Measurements from ENCODE around the gene SEMA4B. TPM values are rescaled to one million over a fixed set of nuclear protein-coding genes. Genes with fewer than 3 reads are reported as not detected.
A peak's percentile ranks its signal among the peaks of the same experiment; 100 is the strongest.

SEMA4B gene
- total and polyA plus RNA-seq, 2 donors (not counting 1 experiment from before 2014, with no cell fraction given), result 285 to 336 TPM

- DNase-seq, result no peak
- Histone ChIP-seq H3K4me1 (ENCODE audit: control insufficient read depth in 2 of 2, insufficient read depth in 2 of 2, low read length in 2 of 2) (peaks cover 41 to 50% of the 10 kb centered on the region in 2 donors), H3K4me3 (ENCODE audit: control extremely low read depth in 1 of 5, extremely low read depth in 1 of 5, insufficient read depth in 1 of 5, low read depth in 2 of 5, low read length in 4 of 5) (no peak overlapping the region), H2AFZ (ENCODE audit: insufficient read depth, low read depth, low read length, poor library complexity, severe bottlenecking) (no peak overlapping the region), H3K9me3 (ENCODE audit: control extremely low read depth in 1 of 3, control insufficient read depth in 2 of 3, insufficient read depth in 1 of 3, low read length in 2 of 3) (peaks cover 0 to 4% (median 0%) of the 10 kb centered on the region in 3 donors), H3K27me3 (replicated peaks in 1 of 4; ENCODE audit: control extremely low read depth in 1 of 4, control insufficient read depth in 3 of 4, insufficient read depth in 4 of 4, low read length in 3 of 4) (no peaks in the 10 kb centered on the region), H3K36me3 (replicated peaks in 1 of 2; ENCODE audit: control extremely low read depth in 1 of 2, control insufficient read depth in 1 of 2, extremely low read depth in 1 of 2, insufficient read depth in 2 of 2, low read length in 1 of 2) (peaks cover 3 to 91% of the 10 kb centered on the region in 2 experiments), H3K79me2 (ENCODE audit: control insufficient read depth, insufficient read depth, low read length) (peaks cover 81% of the 10 kb centered on the region), H4K20me1 (ENCODE audit: control insufficient read depth, insufficient read depth, low read length, poor library complexity, severe bottlenecking) (peaks cover 55% of the 10 kb centered on the region), H3K9ac (ENCODE audit: low read length) (no peak overlapping the region), H3K4me2 (replicated peaks; ENCODE audit: low read depth, low read length, poor library complexity, severe bottlenecking) (peak overlapping the region; percentile 15), H3K27ac (ENCODE audit: low read length in 2 of 2) (peak overlapping the region in 1 of 2 donors; percentile 39)
- peaks cover 52% of the 10 kb centered on the region for H3K4me1 Mint-ChIP-seq
- intact Hi-C loops (cut with micrococcal nuclease), result no loop called here
- ATAC-seq (ENCODE audit: low read depth), result no peak
- no peak for TF ChIP-seq EZH2 (IDR thresholded peaks at IDR 0.05; ENCODE audit: borderline replicate concordance, insufficient read depth, low read depth, low read length, poor library complexity, severe bottlenecking)
- TF ChIP-seq, protein P1, sequence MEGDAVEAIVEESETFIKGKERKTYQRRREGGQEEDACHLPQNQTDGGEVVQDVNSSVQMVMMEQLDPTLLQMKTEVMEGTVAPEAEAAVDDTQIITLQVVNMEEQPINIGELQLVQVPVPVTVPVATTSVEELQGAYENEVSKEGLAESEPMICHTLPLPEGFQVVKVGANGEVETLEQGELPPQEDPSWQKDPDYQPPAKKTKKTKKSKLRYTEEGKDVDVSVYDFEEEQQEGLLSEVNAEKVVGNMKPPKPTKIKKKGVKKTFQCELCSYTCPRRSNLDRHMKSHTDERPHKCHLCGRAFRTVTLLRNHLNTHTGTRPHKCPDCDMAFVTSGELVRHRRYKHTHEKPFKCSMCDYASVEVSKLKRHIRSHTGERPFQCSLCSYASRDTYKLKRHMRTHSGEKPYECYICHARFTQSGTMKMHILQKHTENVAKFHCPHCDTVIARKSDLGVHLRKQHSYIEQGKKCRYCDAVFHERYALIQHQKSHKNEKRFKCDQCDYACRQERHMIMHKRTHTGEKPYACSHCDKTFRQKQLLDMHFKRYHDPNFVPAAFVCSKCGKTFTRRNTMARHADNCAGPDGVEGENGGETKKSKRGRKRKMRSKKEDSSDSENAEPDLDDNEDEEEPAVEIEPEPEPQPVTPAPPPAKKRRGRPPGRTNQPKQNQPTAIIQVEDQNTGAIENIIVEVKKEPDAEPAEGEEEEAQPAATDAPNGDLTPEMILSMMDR (IDR thresholded peaks at IDR 0.05), result peak; percentile 36
- peak overlapping the region; percentile 72 for H3K27ac Mint-ChIP-seq
- no peaks in the 10 kb centered on the region for H3K27me3 Mint-ChIP-seq
- POLR2A ChIA-PET, result interaction anchor here (0.7 to 2.5 kb wide), 7 partner anchors 9 to 64 kb away, joined by 3 to 13 read pairs (median 7); partner anchors contain the start of genes CIB1 and GDPGP1
- 68% methylated on average over 12 of the region's 14 CpGs for WGBS (ENCODE audit: insufficient coverage)
- CTCF ChIA-PET, result interaction anchor here (0.7 to 12.6 kb wide), 23 partner anchors 11 to 479 kb away, joined by 3 to 274 read pairs (median 4); partner anchors contain the start of genes CIB1, GDPGP1 and SEMA4B
- H3K4me3 Mint-ChIP-seq, result peak overlapping the region; percentile 23
- H3K9me3 Mint-ChIP-seq (ENCODE audit: insufficient read depth), result no peaks in the 10 kb centered on the region
These were observed 20.2 kb downstream of the SEMA4B start for GRCh38 chr15:90221246-90221900.

DNA sequence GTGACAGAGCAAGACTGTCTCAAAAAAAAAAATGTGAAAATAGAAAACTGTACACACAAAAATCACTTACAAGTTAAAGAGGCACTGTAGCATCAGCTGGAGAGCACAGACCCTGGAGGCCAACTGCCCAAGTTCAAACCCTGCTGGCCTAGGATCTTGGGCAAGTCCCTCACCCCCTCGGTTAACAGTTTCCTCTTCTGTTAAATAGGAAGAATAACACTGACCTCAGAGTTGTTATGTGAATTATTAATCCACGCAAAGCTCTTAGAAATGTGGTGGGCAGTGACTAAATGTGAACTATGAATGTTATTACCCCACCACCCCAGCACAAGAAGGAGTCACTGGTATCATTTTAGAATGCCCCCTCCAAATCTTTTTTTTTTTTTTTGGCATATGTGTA, 21.4 kb downstream of the SEMA4B start:
- H3K4me3 ChIP-seq (ENCODE audit: control extremely low read depth in 1 of 5, extremely low read depth in 1 of 5, insufficient read depth in 1 of 5, low read depth in 2 of 5, low read length in 4 of 5), result no peak overlapping the region
- intact Hi-C loops (cut with micrococcal nuclease), result no loop called here
- ATAC-seq (ENCODE audit: low read depth) (no peak), DNase-seq (no peak)
- Mint-ChIP-seq H3K4me3 (no peak overlapping the region), H3K27ac (peak overlapping the region; percentile 15), H3K4me1 (peaks cover 40% of the 10 kb centered on the region), H3K9me3 (ENCODE audit: insufficient read depth) (no peaks in the 10 kb centered on the region), H3K27me3 (no peaks in the 10 kb centered on the region)
- H3K9me3 ChIP-seq (ENCODE audit: control extremely low read depth in 1 of 3, control insufficient read depth in 2 of 3, insufficient read depth in 1 of 3, low read length in 2 of 3), result no peaks in the 10 kb centered on the region
- H4K20me1 ChIP-seq (ENCODE audit: control insufficient read depth, insufficient read depth, low read length, poor library complexity, severe bottlenecking), result peaks cover 61% of the 10 kb centered on the region
- H3K27ac ChIP-seq (ENCODE audit: low read length in 2 of 2), result no peak overlapping the region
- POLR2A ChIA-PET, result interaction anchor here (0.7 to 2.5 kb wide), 2 partner anchors 11 to 59 kb away, joined by 3 to 7 read pairs; partner anchors contain the start of genes CIB1 and GDPGP1
- CTCF ChIA-PET, result interaction anchor here (0.6 to 12.6 kb wide), 5 partner anchors 9 to 37 kb away, joined by 3 to 274 read pairs (median 102); partner anchors contain the start of genes CIB1, GDPGP1 and SEMA4B
- H3K36me3 ChIP-seq (replicated peaks in 1 of 2; ENCODE audit: control extremely low read depth in 1 of 2, control insufficient read depth in 1 of 2, extremely low read depth in 1 of 2, insufficient read depth in 2 of 2, low read length in 1 of 2), result peaks cover 3 to 94% of the 10 kb centered on the region in 2 experiments
- H3K4me1 ChIP-seq (ENCODE audit: control insufficient read depth in 2 of 2, insufficient read depth in 2 of 2, low read length in 2 of 2), result peaks cover 29 to 39% of the 10 kb centered on the region in 2 donors
- no peak overlapping the region for H3K9ac ChIP-seq (ENCODE audit: low read length)
- peaks cover 75% of the 10 kb centered on the region for H3K79me2 ChIP-seq (ENCODE audit: control insufficient read depth, insufficient read depth, low read length)
- H3K27me3 ChIP-seq (replicated peaks in 1 of 4; ENCODE audit: control extremely low read depth in 1 of 4, control insufficient read depth in 3 of 4, insufficient read depth in 4 of 4, low read length in 3 of 4), result no peaks in the 10 kb centered on the region
- H2AFZ ChIP-seq (ENCODE audit: insufficient read depth, low read depth, low read length, poor library complexity, severe bottlenecking), result no peak overlapping the region
- no peak for TF ChIP-seq EZH2 (IDR thresholded peaks at IDR 0.05; ENCODE audit: borderline replicate concordance, insufficient read depth, low read depth, low read length, poor library complexity, severe bottlenecking)
- TF ChIP-seq, protein P1 (IDR thresholded peaks at IDR 0.05), result no peak
- no CpG with 5 or more reads among the region's 2 CpGs for WGBS (ENCODE audit: insufficient coverage)
- H3K4me2 ChIP-seq (replicated peaks; ENCODE audit: low read depth, low read length, poor library complexity, severe bottlenecking), result no peak overlapping the region
